Calu3 (cell line): ENCODE measurements around the gene HYPK. TPM values are rescaled to one million over a fixed set of nuclear protein-coding genes. Genes with fewer than 3 reads are reported as not detected.
"Not testable (repeated sequence)": the region's sequence is repeated elsewhere in the genome, so short reads cannot be mapped to it uniquely, and the experiment has no call there.

Experiments
- BruUV-seq: library from RNA; stranded (reverse); fragments of 400-500 nt; replicated peaks from 2 replicates; lab custom pipeline; 2021; lab: Mats Ljungman, UMichigan
- CTCF ChIA-PET: fragments of 300-600 bp; sonication (Branson Sonifier 250); formaldehyde crosslinking; loops from one replicate; lab custom pipeline; 2022; ENCODE audit warnings: antibody characterized with exemption; lab: Charles Lee
- DNase-seq: peaks from one replicate; pipeline ENCODE4 v3.0.0; 2022
- H3K27ac Mint-ChIP-seq: one replicate; pipeline ENCODE4 v1.8.0; 2022; ENCODE audit warnings: mixed read lengths; ENCODE audit not compliant: unreplicated experiment
- H3K27me3 Mint-ChIP-seq: one replicate; pipeline ENCODE4 v1.8.0; 2022; ENCODE audit warnings: mixed read lengths; ENCODE audit not compliant: unreplicated experiment
- H3K36me3 Mint-ChIP-seq: one replicate; pipeline ENCODE4 v1.8.0; 2022; ENCODE audit warnings: mild to moderate bottlenecking, moderate library complexity, mixed read lengths; ENCODE audit not compliant: insufficient read depth, unreplicated experiment
- H3K4me1 Mint-ChIP-seq: one replicate; pipeline ENCODE4 v1.8.0; 2022; ENCODE audit warnings: mild to moderate bottlenecking, low read depth, mixed read lengths; ENCODE audit not compliant: unreplicated experiment
- H3K4me3 Mint-ChIP-seq: one replicate; pipeline ENCODE4 v1.8.0; 2022; ENCODE audit warnings: mild to moderate bottlenecking, low read depth, moderate library complexity, mixed read lengths; ENCODE audit not compliant: unreplicated experiment
- H3K9me3 Mint-ChIP-seq: one replicate; pipeline ENCODE4 v1.8.0; 2022; ENCODE audit warnings: low read depth, mixed read lengths; ENCODE audit not compliant: unreplicated experiment
- intact Hi-C: fragments of 100-400 bp; cut with micrococcal nuclease; formaldehyde crosslinking; loops from one replicate; pipeline ENCODE4 v1.10.0; 2022; ENCODE audit not compliant: unreplicated experiment
- total RNA-seq: library from RNA; stranded (reverse); gene quantifications from 2 replicates; pipeline ENCODE4 v1.2.3, GENCODE V29; 2022
- TF ChIP-seq, protein P1 (sequence below): fragments of 200-600 bp; IDR thresholded peaks from one replicate; pipeline ENCODE4 v1.8.0; 2022; ENCODE audit warnings: antibody characterized with exemption; ENCODE audit not compliant: unreplicated experiment

Gene HYPK
- total RNA-seq, 1 experiment from 2014 or later = 17.4 TPM

DNA sequence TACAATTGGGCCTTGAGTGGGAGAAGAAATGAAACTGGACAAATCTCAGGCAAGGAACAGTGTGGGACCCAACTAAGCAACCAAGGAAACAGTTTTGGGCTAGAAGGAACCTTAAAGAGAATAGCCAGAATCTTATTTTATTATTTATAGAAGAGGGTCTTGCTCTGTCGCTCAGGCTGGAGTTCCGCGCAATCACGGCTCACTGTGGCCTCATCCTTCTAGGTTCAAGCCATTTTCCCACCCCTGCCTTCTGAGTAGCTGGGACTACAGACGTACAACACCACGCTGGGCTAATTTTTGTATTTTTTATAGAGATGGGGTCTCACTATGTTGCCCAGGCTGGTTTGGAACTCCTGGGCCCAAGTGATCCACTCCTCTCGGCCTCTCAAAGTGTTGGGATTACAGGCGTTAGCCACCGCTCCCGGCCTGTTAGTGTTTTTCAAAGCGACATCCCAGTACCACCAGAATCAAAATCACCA, 25.7 kb downstream of the HYPK start:
- Mint-ChIP-seq H3K36me3 (peaks cover 10% of the 10 kb centered on the region), H3K27me3 (no peaks in the 10 kb centered on the region), H3K9me3 (no peaks in the 10 kb centered on the region), H3K4me3 (peak overlapping the region; percentile 77), H3K4me1 (no peaks in the 10 kb centered on the region), H3K27ac (no peak overlapping the region)
- no peak for DNase-seq
- CTCF ChIA-PET = no interaction called here
- BruUV-seq = no TSS peak
- TF ChIP-seq, protein P1, sequence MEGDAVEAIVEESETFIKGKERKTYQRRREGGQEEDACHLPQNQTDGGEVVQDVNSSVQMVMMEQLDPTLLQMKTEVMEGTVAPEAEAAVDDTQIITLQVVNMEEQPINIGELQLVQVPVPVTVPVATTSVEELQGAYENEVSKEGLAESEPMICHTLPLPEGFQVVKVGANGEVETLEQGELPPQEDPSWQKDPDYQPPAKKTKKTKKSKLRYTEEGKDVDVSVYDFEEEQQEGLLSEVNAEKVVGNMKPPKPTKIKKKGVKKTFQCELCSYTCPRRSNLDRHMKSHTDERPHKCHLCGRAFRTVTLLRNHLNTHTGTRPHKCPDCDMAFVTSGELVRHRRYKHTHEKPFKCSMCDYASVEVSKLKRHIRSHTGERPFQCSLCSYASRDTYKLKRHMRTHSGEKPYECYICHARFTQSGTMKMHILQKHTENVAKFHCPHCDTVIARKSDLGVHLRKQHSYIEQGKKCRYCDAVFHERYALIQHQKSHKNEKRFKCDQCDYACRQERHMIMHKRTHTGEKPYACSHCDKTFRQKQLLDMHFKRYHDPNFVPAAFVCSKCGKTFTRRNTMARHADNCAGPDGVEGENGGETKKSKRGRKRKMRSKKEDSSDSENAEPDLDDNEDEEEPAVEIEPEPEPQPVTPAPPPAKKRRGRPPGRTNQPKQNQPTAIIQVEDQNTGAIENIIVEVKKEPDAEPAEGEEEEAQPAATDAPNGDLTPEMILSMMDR = no peak
- intact Hi-C loops = no loop called here

GRCh38 chr15:43826508-43827341, 26.3 kb downstream of the HYPK start, which contains the start of gene WDR76:
Gene WDR76 (plus strand): TSS chr15:43827002. CDS start chr15:43827033, 31 bp downstream.
- CTCF ChIA-PET = no interaction called here
- Mint-ChIP-seq H3K9me3 (no peaks in the 10 kb centered on the region), H3K4me1 (no peaks in the 10 kb centered on the region), H3K27ac (no peak within 1 kb of the TSS), H3K36me3 (peaks cover 10% of the 10 kb centered on the region), H3K27me3 (no peaks in the 10 kb centered on the region), H3K4me3 (peak within 1 kb of the TSS; percentile 77)
- peak; percentile 77 for DNase-seq
- TF ChIP-seq, protein P1 = no peak
- BruUV-seq = no TSS peak
- intact Hi-C loops = no loop called here

DNA sequence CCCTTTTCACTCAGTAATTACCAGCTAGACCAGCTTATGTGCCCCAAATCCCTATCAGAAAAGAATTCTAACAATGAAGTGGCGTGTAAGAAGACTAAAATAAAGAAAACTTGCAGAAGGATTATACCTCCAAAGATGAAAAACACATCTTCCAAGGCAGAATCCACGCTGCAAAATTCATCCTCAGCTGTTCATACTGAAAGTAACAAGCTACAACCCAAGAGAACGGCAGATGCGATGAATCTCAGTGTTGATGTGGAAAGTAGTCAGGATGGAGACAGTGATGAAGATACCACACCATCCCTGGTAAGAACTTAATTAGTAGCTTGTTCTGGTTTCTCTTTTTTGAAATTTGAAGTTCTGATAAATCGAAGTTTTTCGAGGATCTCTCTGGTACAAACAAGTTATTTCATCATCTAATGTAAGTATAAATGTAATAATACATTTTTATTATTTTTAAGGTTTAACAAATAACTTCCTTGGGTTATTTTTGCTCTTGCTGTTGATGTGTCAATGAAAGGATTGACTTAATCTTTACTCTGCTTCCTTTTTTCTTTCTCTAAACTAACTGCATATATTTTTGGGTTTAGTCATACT, 27.8 kb downstream of the HYPK start:
- Mint-ChIP-seq H3K27ac (peak overlapping the region; percentile 37), H3K36me3 (peaks cover 10% of the 10 kb centered on the region), H3K4me3 (peak overlapping the region; percentile 77), H3K4me1 (no peaks in the 10 kb centered on the region), H3K27me3 (no peaks in the 10 kb centered on the region), H3K9me3 (no peaks in the 10 kb centered on the region)
- TSS peak; percentile 43 for BruUV-seq
- intact Hi-C loops = no loop called here
- TF ChIP-seq, protein P1 = no peak
- DNase-seq = no peak
- CTCF ChIA-PET = no interaction called here

DNA sequence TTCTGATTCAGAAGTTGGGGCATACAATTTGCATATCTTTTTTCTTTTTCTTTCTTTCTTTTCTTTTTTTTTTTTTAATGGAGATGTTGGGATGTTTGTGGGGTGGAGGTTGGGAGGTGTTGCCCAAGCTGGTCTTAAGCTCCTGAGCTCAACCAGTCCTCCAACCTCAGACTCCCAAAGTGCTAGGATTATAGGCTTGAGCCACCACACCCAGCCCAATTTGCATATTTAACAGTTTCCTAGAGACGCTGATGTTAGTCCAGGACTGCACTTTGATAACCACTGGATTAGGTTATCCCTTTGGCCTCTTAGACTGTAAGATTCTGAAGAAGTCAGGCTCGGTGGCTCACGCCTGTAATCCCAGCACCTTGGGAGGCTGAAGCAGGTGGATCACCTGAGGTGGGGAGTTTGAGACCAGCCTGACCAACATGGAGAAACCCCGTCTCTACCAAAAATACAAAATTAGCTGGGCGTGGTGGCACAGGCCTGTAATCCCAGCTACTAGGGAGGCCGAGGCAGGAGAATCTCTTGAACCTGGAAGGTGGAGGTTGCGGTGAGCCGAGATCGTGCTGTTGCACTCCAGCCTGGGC, 29.6 kb downstream of the HYPK start:
- H3K9me3 Mint-ChIP-seq, DNase-seq, CTCF ChIA-PET, H3K4me1 Mint-ChIP-seq, H3K27me3 Mint-ChIP-seq, BruUV-seq, H3K4me3 Mint-ChIP-seq, H3K27ac Mint-ChIP-seq, H3K36me3 Mint-ChIP-seq, intact Hi-C loops: not testable (repeated sequence)

DNA sequence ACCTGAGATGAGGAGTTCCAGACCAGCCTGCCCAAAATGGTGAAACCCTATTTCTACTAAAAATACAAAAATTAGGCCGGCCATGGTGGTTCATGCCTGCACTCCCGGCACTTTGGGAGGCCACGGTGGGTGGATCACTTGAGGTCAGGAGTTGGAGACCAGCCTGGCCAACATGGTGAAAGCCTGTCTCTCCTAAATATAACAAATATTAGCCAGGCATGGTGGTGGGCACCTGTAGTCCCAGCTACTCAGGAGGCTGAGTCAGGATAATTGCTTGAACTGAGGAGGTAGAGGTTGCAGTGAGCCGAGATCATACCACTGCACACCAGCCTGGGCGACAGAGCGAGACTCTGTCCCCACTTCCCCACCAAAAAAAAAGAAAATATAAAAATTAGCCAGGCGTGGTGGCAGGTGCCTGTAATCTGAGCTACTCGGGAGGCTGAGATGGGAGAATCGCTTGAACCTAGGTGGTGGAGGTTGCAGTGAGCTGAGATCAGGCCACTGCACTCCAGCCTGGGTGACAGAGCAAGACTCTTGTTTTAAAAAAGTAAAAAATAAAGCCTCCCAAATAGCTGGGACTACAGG, 30.4 kb downstream of the HYPK start:
- H3K27me3 Mint-ChIP-seq, BruUV-seq: not testable (repeated sequence)

GRCh38 chr15:43831519-43832052, 31.2 kb downstream of the HYPK start:
- H3K4me1 Mint-ChIP-seq, BruUV-seq, H3K27me3 Mint-ChIP-seq, H3K9me3 Mint-ChIP-seq, H3K27ac Mint-ChIP-seq, H3K4me3 Mint-ChIP-seq, DNase-seq, intact Hi-C loops, H3K36me3 Mint-ChIP-seq, CTCF ChIA-PET: not testable (repeated sequence)

More for the DNA sequence above, 30.4 kb downstream of the HYPK start:
- DNase-seq, H3K36me3 Mint-ChIP-seq, H3K27ac Mint-ChIP-seq, H3K9me3 Mint-ChIP-seq, intact Hi-C loops, H3K4me1 Mint-ChIP-seq, H3K4me3 Mint-ChIP-seq, CTCF ChIA-PET: not testable (repeated sequence)

- H3K4me1 Mint-ChIP-seq, BruUV-seq, H3K27ac Mint-ChIP-seq, intact Hi-C loops, H3K27me3 Mint-ChIP-seq, H3K4me3 Mint-ChIP-seq, H3K9me3 Mint-ChIP-seq, DNase-seq, H3K36me3 Mint-ChIP-seq: not testable (repeated sequence)
- CTCF ChIA-PET = interaction anchor here (0.7 kb wide), 1 partner anchor 360 kb away, joined by 3 read pairs; no protein-coding TSS in a partner anchor
These were observed 32.1 kb downstream of the HYPK start for GRCh38 chr15:43832485-43832884.
